ENCODE results near the gene MYL12A.

Gene MYL12A

DNA sequence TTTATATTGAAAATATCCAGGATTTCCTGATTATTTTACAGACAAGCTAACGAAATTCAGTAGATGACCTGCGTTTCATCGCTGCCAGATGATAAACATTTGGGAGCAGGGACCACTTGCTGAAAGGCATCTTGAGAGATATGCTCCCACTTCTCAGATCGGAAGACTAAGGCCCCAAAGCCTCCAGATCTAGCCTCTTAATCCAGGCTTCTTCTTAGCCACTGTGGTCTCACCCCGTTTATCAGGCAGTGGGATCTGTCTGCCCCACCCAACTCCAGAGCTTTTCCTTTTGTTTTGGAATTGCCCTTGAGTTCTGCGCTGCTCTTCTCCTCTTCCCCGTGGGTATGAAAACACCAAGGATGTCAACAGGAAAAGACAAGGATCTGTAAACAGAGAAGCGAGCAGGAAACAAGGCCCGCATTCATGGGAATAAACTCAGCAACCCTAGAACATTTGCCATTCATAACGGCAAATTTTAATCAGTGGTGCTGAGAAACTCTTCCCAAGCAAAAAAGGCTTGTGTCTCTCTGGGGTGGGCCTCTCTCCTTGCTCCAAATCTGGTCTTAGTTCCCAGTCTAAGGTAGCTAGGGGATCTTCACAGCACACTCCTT lies 35.8 kb downstream of the MYL12A start:
- DNase-seq (ENCODE audit: low read depth in 2 of 2), result no peak

DNA sequence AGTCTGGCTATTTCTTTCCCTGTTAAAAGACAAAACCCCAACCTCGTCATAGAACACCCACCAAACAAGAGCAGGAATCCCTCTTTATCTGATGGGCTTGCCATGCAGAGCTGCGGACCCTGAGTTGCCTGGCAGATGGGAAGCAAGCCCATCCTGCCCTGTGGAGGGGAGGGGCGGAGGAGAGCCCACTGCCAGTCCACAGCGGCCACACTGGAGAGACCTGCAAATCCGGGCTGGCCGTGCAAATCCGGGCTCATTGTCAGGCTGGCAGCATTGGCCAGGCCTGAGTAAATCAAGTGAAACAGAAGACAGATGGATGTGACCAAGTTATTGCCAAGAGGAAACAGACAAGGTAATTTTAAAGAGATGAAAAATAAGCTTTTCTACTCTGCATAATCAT lies 36.3 kb downstream of the MYL12A start:
- no peak for DNase-seq (ENCODE audit: low read depth in 2 of 2)

DNA sequence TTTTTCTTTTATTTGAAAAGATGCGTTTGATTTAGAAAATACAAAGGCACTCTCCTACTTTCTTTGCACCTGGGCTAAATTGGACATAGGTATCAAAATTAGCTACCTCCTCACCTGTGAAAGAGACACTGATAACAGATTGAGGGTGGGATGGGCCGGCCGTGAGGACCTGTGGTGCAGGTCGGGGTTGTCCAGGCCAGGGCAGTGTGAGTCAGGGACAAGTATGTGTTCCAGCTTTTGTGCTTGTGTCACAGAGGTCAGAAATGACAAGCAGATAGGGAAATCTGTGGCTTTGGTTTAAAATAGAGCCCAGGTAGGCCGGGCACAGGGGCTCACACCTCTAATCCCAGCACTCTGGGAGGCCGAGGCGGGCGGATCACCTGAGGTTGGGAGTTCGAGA lies 36.9 kb downstream of the MYL12A start:
- no peak for DNase-seq (ENCODE audit: low read depth in 2 of 2)

DNA sequence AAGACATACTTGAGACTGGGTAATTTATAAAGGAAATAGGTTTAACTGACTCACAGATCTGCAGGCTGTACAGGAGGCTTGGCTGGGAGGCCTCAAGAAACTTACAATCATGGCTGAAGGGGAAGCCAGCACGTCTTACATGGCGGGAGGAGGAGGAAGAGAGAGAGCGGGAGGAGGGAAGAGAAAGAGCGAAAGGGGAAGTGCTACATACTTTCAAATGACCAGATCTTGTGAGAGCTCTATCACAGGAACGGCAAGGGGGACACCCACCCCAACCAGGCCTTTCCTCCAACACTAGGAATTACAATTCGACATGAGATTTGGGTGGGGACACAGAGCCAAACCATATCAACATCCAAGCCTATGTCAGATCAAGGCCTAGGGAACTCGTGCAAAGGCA lies 38.6 kb downstream of the MYL12A start:
- DNase-seq (ENCODE audit: low read depth in 2 of 2), result no peak

DNA sequence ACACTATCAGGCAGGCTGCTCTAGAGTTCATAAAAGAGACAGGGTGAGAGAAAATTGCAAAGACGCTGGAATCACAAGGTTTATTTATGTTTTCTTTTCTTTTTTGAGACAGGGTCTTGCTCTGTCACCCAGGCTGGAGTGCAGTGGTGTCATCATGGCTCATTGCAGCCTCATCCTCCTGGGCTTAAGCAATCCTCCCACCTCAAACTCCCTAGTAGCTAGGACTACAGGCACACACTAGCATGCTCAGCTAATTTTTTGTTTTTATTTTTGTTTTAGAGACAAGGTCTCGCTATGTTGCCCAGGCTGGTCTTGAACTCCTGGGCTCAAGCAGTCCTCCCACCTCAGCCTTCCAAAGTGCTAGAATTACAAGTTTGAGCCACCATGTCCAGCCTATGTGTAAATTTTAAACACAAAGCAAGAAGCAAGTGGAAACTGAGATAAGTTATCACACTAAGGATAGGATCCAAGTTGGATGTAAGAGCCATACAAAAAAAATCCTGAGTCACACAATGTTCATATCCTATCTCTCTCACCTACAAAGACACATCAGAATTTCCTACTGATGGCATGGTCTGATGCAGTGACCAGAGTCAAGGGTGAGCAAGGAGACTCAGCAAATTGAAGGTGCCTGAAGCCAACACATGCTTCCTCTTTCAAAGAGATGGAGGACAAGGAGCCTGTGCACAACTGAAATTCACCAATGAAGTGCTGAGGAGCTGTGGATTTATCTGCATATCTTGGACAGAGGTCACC lies 45.8 kb downstream of the MYL12A start:
- DNase-seq (ENCODE audit: low read depth in 2 of 2), result no peak

DNA sequence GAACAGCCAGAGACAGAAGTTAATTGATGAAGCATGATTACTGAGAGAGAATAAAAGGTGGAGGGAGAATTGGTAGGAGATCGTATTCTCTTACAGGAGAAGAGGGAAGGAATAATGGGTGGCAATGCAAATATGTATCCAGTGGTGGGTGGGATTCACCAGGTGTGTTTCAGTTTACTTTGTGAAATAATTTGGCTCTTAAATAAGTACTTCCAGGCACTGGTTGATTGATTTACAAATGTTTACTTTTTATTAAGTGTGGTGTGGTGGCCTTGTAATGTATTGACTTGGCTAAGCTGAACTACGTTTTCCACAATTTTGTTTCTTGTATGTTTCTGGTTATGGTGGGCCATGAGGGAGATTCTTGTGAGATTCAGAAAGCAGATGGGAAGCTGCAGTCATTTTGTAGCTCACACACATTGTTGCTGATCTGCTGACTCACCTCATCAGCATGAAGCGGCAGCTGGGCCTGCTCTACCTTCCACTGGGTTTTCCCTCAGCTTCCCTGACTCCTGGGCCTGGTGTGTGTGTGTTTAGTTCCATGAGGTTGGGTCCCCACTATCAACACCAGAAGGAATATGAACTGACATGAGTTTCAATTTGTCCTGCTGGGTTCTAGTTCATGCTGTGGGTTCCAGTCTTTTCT lies 47.0 kb downstream of the MYL12A start:
- no peak for DNase-seq (ENCODE audit: low read depth in 2 of 2)

DNA sequence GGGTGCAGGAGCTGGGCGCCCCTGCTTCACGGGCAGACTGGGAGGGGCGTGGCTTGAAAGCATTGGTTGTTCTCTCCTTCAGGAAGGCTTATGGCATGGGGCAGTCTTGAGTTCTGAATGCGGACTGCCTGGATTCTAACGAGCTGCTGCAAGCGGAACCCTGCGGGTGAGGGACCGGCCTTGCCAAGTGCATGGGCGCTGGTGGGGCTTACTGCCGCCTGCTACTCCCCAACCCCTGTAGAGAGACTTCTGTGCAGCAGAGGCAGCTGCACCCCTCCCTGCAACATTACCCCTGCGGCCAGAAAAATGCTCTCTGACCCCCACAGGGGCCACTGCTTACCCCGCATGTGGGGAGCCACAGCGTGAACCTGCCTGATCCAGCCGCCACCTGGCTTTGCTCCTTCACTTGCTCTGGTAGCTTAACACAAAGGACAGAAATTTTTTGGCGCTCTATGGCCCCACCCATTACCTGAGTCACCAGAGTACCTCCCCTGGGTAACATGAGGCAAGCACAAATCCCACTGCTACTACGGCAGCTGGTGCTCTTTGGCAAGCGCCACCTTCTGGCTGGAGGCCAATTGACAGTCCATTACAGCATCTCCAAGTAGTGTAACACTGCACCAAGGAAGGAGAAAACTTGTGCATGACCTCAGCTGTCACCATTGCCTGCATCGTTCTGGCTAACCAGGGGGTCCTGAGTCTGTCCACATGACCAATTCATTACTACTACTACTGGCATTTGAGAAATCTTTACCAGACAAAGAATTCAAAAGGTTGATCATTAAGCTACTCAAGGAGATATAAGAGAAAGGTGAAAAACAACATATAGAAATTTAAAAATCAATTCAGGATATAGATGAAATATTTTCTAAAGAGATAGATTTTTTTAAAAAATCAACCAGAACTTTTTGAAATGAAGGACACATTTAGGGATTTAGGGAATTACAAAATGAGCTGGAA lies 49.7 kb downstream of the MYL12A start:
- peak; percentile 66 to 77 for DNase-seq (ENCODE audit: low read depth in 2 of 2)

DNA sequence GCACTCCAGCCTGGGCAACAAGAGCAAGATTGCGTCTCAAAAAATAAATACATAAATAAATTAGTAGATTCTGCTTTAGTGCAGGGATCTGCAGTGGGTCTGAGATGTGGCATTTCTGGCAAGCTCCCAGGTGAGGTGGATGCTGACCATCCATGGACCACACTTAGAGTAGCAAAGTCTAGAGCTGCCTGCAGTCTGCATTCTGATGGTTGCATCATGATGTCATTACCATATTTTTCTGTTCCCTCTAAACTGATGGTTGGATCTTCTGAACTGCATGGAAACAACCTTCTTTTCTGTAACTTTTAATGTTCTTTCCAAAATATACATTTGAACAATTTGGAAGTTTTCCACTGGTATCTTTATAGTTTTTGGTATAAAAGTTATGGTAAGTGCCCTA lies 57.2 kb downstream of the MYL12A start:
- no peak for DNase-seq (ENCODE audit: low read depth in 2 of 2)

DNA sequence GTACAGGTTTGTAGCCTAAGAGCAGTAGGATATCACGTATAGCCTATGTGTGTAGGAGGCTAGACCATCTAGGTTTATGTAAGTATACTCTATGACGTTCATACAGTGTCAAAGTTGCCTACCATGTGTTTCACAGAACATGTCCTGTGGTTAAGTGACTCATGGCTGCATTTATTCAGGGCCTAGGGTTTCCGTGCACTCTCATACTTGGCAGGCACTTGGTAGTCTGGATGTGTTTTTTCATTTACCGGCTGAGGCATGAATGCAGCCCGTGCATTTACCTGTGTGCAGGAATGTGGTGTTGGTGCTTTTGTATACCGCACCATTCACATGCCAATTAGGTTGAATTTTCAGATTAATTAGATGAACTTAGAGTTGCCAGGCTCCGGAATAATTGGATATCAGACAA lies 57.8 kb downstream of the MYL12A start:
- DNase-seq (ENCODE audit: low read depth in 2 of 2), result peak; percentile 84 to 85
